ENCODE data around the gene SMCHD1.

- TF ChIP-seq CTCF (IDR thresholded peaks at IDR 0.05) (no peak), POLR2A (IDR thresholded peaks at IDR 0.05) (no peak), EP300 (IDR thresholded peaks at IDR 0.05; ENCODE audit: low read depth) (no peak), POLR2AphosphoS5 (IDR thresholded peaks at IDR 0.05) (no peak)
These were observed 185.0 kb downstream of the SMCHD1 start for GRCh38 chr18:2840521-2840920.

All from transverse colon (tissue), 4 donors.